GM19438 (cell line): Measurements from ENCODE around the gene TXN.

Experiments
- ATAC-seq: cut with Tn5 transposase; IDR thresholded peaks from one replicate; pipeline ENCODE4 v1.9.1; 2021; ENCODE audit warnings: low read depth; ENCODE audit not compliant: unreplicated experiment

The TXN gene

GRCh38 chr9:110256380-110257096 is at the start of gene TXN:
TXN (minus strand) TSS chr9:110256507; CDS start chr9:110256435, 72 bp downstream.
- peak; percentile 60 for ATAC-seq

- no peak for ATAC-seq
Observed at GRCh38 chr9:110303133-110303532, 46.8 kb upstream of the TXN start.

DNA sequence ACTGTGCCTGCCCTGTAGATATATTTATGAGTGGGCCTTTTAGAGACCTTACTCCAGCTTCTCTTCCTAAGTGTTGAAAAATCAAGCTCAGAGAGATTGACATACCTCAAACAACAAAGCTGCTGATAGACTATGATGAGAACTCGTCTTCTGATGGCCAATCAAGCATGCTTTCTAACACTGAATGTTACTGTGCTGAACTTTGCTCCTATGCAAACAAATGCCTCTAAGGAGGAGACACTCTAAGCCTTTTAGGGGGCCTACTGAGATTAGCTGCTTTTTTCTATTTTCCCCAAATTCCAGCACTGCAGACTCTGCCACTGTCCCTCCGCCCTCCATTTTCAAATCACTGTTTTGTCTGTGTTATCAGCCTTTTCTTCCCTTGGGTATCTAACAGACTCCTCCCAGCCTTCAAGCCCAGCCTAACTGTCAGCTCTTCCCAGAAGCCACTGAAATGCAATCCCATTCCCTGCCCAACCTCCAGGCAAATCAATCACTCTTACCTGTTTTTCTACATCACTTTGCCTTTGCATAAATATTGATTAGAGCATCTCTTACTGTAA is 41.8 kb upstream of the TXN start:
- ATAC-seq, result no peak

GRCh38 chr9:110293248-110293647 is 36.9 kb upstream of the TXN start:
- no peak for ATAC-seq

- ATAC-seq, result no peak
Observed at GRCh38 chr9:110291921-110292557, 35.7 kb upstream of the TXN start.

DNA sequence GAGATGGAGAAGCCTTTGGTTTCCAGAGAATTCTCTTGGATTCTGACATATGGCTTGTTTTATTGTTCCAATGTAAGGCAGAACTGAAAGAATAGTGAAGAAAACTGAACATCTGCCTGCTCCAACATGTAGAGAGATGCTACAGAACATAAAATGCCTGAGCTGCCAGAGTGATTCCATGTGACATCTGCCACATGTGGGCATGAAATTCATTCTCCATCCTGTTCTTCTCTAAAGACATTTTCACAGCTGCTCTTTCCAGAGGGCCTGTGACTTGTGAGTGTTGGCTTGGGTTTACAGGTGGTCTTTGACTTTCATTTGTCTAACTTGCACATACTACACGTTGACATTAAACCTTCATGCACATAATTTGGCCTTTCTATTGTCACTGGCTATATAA is 33.7 kb upstream of the TXN start:
- ATAC-seq, result no peak

DNA sequence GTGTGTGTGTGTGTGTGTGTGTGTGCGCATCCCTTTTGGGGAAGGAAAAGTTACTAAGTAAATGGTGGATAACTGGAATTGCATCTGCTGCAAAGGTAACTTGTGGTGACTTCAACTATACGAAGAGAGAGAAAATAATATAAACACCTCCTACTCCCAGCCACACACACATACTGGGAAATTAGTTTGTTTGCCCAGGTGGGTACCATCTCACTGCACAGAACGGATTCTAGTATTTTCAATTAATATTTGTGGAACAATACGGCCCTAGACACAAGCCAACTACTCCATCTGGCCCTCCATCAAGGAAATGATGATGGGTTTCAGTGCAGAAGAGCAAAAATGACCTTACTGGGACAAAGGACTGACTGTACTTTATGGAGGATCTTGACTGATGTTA is 32.2 kb upstream of the TXN start:
- ATAC-seq, result no peak

- no peak for ATAC-seq
Observed at GRCh38 chr9:110287289-110287680, 31.0 kb upstream of the TXN start.

DNA sequence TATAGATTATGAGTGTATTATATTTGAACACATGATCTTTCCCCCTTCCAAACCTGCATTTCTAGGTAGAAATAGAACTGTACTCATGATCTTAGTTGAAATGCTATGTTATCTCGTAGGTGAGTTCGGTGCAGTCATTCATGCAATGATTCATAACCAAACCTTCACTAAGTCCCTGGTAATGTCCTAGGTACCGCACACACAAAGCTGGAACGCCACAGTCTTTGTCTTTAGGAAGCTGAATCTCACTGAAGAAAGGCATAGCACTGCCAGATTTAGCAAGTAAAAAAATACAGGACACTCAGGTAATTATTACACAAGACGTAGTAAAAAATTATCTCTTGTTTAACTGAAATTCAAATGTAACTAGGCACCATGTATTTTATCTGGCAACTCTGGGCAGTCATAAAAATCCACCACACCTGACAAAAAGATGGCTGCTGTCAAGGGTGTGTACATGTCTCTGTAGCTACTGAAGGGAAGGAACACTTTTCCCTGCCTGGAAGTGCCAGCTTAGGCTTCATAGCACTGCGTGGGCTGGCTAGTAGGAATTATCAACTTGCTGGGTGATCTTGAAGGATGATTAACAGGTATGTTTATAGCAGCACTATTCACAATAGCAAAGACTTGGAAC is 28.0 kb upstream of the TXN start:
- no peak for ATAC-seq

DNA sequence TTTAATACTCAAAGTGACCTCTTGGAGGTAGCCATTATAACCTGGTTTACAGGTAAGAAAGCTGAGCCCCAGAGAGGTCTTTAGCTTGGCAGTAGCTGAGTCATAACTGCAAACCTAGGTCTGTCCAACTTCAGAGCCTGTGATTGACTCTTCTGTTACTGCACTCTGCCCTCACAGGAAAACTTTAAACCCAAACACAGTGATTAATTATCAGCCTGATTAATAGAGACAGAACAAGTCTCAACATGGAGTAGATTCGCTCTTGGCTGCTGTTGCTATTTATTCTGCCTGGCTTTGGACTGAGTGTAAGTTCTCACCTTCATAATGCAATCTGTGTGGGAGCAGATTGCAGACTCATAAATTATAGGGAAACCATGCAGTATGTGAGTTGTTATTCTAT is 27.4 kb upstream of the TXN start:
- ATAC-seq, result no peak

- ATAC-seq, result no peak
Observed at GRCh38 chr9:110282739-110283081, 26.4 kb upstream of the TXN start.

GRCh38 chr9:110282018-110282738 is 25.9 kb upstream of the TXN start:
- ATAC-seq, result no peak

DNA sequence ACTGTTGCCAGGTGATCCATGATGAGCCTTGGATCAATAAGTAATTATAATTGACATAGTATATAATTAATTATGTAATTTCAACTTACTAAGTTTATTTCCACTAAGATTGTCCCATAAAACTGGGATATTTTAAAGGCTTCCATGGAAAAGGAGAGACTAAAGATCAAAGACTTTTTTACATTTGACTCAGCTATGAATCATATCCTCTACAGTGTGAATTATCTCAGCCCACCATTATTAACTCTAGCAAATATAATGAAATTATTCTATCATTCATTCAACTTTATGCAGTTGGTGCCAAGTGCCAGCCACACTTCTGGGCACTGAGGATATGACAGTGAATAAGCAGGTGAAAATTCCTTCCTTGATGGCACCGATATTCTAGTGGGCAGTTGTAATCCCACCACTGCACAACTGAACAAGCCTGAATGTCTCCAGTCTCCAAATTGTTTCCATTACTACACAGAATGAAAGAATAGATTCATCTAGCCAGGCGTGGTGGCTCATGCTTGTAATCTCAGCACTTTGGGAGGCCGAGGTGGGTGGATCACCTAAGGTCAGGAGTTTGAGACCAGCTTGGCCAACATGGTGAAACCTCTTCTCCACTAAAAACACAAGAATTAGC is 21.9 kb upstream of the TXN start:
- ATAC-seq, result no peak

GRCh38 chr9:110276781-110277180 is 20.5 kb upstream of the TXN start:
- no peak for ATAC-seq

DNA sequence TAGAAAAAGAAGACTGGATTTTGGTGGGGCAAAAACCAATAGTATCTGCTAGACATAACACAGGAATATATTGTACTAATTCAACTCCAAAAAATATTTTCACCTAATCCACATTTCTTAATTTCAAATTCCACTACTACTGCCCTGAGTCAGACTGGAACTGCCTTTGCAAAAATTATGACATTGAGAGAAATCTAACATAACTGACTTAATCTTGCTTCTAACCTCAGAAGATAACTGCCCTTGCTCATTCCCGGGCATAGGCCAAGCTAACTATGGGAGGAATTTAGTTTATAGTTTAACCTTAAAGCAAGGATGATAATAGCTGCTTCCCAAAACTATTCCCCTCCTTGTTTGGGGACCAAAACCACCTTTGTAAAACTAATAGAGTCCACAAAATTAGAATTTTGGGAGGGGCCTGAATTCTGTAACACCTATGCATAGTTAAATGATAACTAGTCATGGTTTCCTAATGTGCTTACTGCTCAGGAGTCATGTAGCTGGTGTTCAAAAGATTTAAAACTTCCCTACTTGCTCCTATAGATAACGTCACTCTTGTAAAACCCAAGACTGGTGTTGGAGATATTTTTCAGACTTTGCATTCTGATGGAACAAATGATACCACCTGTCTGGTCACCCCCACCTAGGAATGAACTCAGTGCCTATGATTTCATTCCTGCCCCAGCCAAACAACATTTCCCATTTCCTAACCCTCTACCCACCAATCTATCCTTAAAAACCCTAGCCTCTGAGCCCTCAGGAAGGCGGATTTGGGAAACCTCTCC is 14.1 kb upstream of the TXN start:
- ATAC-seq, result no peak

DNA sequence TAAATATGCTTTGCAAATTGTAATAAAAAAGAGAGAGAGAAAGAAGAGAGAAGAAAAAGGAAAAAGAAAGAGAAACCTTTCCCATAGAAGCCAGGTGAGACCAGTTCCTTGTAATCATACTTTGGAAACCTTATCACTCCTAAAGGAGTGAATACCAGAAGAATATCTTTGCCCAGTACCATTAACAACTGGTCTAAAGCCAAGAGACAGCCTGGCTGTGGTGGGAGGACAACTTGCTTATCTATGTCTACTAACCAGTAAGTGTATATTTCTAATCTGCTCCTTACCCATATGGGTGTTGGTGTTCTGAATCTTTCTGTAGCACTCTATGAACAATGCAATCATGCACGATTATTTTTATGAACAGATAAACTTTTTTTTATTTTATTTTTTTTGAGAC is 10.5 kb upstream of the TXN start:
- no peak for ATAC-seq

DNA sequence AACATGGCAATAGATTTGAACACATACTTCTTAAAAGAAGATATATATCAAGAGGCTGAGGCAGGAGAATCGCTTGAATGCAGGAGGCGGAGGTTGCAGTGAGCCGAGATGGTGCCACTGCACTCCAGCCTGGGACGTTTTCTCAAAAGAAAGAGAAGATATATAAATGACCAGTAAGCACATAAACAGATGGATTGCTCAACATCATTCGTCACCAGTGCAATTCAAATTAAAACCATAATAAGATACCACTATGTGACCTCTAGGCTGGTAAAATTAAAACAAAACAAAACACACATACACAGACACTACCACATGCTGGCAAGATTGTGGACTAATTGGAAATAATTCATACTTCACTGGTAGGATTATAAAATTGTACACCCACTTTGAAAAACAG is 5.3 kb upstream of the TXN start:
- ATAC-seq, result no peak

DNA sequence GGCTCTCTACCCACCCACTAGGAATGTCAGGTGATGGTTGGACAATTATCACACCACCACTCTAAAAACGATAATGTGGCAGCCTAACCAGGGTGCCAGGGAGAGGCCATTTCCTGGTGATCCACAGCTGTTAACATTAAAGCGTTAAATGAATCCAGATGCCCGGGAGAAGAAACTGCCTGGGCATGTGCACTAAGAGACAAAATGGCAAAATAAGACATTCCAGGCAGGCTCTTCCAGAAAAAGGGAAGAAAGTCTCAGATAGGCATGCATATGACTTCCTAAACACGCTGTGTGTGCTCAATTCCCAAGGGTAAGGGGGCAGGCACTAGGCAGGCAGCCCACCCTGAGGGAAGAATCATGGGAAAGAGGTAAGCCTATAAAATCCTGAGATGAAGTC is 4.6 kb upstream of the TXN start:
- no peak for ATAC-seq

DNA sequence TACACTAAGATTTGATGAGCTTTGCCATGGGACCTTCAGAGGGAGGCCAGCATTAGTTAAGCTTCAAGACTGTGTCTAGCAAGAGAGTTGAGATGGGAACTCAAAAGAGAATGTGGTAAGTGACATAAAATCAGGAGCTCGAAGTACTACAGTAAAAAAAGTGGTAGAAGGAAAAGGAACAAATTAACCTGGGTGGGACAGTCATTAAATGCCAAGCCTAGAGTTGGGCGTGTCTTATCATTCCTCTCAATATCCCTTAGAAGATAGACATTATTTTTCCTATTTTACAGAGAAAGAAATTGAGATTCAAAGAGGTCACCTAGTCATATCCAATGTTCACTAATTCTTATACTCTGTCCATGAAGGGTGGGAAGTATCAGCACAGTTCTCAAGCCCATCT is 3.3 kb upstream of the TXN start:
- ATAC-seq, result no peak

DNA sequence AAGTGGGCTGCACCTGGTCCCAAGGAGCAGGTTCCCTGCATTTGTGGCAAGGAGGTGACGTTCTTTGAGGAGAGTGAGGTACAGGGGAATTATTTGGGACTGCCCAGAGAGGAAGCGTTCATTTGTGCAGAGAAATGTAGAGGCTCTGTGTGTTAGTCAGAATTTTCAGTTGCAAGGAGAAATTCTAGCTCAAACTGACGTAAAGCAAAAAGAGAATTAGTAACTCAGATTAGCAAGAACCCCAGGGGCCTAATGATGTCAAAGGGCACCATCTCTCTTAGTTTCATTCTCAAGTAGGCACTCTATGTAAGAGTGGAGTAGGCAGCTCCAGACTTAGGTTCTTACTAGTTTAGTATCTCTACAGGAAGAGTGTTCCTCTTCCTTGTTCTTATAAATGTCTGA is 2.4 kb upstream of the TXN start:
- ATAC-seq, result no peak
